SK-N-SH treated with all-trans-retinoic acid at 6 μM for 48 hours (cell line): ENCODE measurements around the gene KCP.

Experiments
- ESRRG ChIP-seq: fragments of 250-450 bp; sonication (Bioruptor Pico); IDR thresholded peaks from 2 replicates; pipeline ENCODE4 v1.6.1; 2021; ENCODE audit warnings: mild to moderate bottlenecking
- PATZ1 ChIP-seq: fragments of 250-450 bp; sonication (Bioruptor Pico); IDR thresholded peaks from 2 replicates; pipeline ENCODE4 v1.8.0; 2020; ENCODE audit warnings: mild to moderate bottlenecking, moderate library complexity, borderline replicate concordance
- PPARA ChIP-seq: fragments of 250-450 bp; sonication (Bioruptor Pico); IDR thresholded peaks from 2 replicates; pipeline ENCODE4 v1.5.0; 2020; ENCODE audit warnings: mild to moderate bottlenecking, borderline replicate concordance
- ZFP3 ChIP-seq: fragments of 250-450 bp; sonication (Bioruptor Pico); IDR thresholded peaks from 2 replicates; pipeline ENCODE4 v1.5.0; 2020; ENCODE audit warnings: mild to moderate bottlenecking, moderate library complexity

- TF ChIP-seq PATZ1 (CRISPR knock-in tag) (no peak), ZFP3 (no peak), PPARA (no peak), ESRRG (CRISPR knock-in tag) (no peak)
Measured at GRCh38 chr7:128891110-128891941, 19.2 kb downstream of the KCP start.
